GM19238 (cell line): Measurements from ENCODE around the gene TMEM52.
"Not testable (repeated sequence)": the region's sequence is repeated elsewhere in the genome, so short reads cannot be mapped to it uniquely, and the experiment has no call there.

Experiments used
- DNase-seq: peaks from one replicate; pipeline ENCODE4 v3.0.0; 2011; ENCODE audit warnings: low spot score; ENCODE audit not compliant: insufficient read length

Gene TMEM52

GRCh38 chr1:1946540-1946939, 27.5 kb upstream of the TMEM52 start:
- DNase-seq: no peak

- DNase-seq: no peak
Measured at GRCh38 chr1:1945782-1946393, 26.8 kb upstream of the TMEM52 start.

GRCh38 chr1:1943834-1944570, 24.9 kb upstream of the TMEM52 start:
- peak; percentile 46 for DNase-seq

- no peak for DNase-seq
Measured at GRCh38 chr1:1942753-1943656, 23.9 kb upstream of the TMEM52 start.

GRCh38 chr1:1941868-1942752, 23.0 kb upstream of the TMEM52 start:
- DNase-seq: no peak

GRCh38 chr1:1941211-1941841, 22.2 kb upstream of the TMEM52 start:
- DNase-seq: no peak

GRCh38 chr1:1940123-1940425, 21.0 kb upstream of the TMEM52 start:
- no peak for DNase-seq

GRCh38 chr1:1939296-1940122, 20.4 kb upstream of the TMEM52 start:
- DNase-seq: no peak

GRCh38 chr1:1938613-1939295, 19.7 kb upstream of the TMEM52 start:
- DNase-seq: no peak

- DNase-seq: no peak
Measured at GRCh38 chr1:1938276-1938573, 19.1 kb upstream of the TMEM52 start.

GRCh38 chr1:1937549-1938275, 18.6 kb upstream of the TMEM52 start:
- no peak for DNase-seq

- no peak for DNase-seq
Measured at GRCh38 chr1:1937061-1937460, 18.0 kb upstream of the TMEM52 start.

GRCh38 chr1:1934848-1935247, 15.8 kb upstream of the TMEM52 start:
- not testable (repeated sequence) for DNase-seq

GRCh38 chr1:1929639-1930545, 10.8 kb upstream of the TMEM52 start:
- DNase-seq: no peak

GRCh38 chr1:1929102-1929638, 10.1 kb upstream of the TMEM52 start:
- no peak for DNase-seq

GRCh38 chr1:1928231-1929101, 9.4 kb upstream of the TMEM52 start:
- no peak for DNase-seq

GRCh38 chr1:1927751-1928150, 8.7 kb upstream of the TMEM52 start:
- no peak for DNase-seq
